ENCODE measurements around the gene SPATA19.

Gene SPATA19

DNA sequence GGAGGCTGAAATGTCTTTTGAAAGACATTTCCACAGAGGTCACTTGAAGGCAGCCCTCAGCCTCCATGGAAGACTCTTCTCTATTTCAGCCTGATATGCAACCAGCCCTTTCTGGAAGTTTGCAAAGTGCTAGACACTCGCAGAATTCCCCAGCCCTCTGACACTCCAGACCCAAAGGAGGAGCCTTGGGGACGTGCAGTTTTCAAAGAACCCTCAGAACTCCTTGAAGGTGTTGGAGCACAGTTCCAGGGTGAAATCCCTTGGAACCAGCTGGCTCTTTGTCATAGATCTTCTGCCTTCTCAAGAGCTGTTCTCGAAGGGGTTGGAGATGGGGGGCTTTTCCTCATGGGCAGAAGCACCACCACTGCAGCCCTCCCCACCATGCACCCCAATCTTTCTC lies 19.6 kb downstream of the SPATA19 start:
- Histone ChIP-seq H3K27me3 (ENCODE audit: control insufficient read depth in 1 of 2, insufficient read depth in 2 of 2, low read length in 2 of 2) (no peaks in the 10 kb centered on the region), H3K36me3 (ENCODE audit: insufficient read depth, low read length) (no peaks in the 10 kb centered on the region), H3K9ac (ENCODE audit: low read length) (no peak overlapping the region), H3K4me1 (ENCODE audit: insufficient read depth, low read length) (no peaks in the 10 kb centered on the region), H3K27ac (ENCODE audit: low read depth, low read length) (no peak overlapping the region), H3K9me3 (ENCODE audit: low read length) (no peaks in the 10 kb centered on the region), H3K4me3 (ENCODE audit: low read depth in 1 of 2, low read length in 2 of 2) (no peak overlapping the region)

DNA sequence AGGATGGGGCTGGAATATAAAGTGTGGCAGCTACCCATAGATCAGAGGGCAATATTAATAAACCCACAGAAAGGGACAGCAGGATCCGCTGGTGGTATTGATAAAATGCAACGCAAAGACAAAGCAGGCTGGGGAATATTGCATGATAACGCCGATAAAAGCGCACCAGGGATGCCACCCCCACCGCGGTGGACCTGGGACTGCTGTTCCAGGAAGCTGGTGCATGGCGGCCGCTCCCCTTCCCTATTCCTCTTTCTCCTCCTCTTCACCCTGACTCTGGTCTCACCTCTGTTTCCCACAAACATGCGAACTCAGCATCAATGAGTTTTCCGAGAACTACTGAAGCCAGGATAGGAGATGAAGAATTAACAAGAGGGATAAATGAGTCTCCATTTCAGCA lies 20.2 kb downstream of the SPATA19 start:
- Histone ChIP-seq H3K27me3 (ENCODE audit: control insufficient read depth in 1 of 2, insufficient read depth in 2 of 2, low read length in 2 of 2) (no peaks in the 10 kb centered on the region), H3K9me3 (ENCODE audit: low read length) (no peaks in the 10 kb centered on the region), H3K9ac (ENCODE audit: low read length) (no peak overlapping the region), H3K27ac (ENCODE audit: low read depth, low read length) (no peak overlapping the region), H3K4me3 (ENCODE audit: low read depth in 1 of 2, low read length in 2 of 2) (no peak overlapping the region), H3K36me3 (ENCODE audit: insufficient read depth, low read length) (no peaks in the 10 kb centered on the region), H3K4me1 (ENCODE audit: insufficient read depth, low read length) (no peaks in the 10 kb centered on the region)

DNA sequence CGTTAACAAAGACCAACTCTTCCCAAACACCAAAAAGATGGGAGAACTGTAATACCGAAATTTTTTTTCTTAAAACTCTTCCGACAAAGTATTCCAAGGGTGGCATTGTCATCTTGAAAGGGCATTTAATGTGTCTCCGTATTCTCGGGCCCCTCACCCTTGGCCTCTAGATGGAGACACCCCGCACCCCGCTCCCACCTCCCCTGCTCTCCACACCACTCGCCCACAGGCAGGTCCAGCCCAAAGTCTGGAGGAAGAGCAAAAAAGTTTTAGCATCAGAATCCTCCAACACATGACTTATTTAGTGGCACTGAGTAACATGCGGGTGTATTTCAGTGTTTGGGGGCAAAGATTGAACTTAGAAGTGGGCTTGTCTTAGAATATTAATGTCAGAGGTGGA lies 20.7 kb downstream of the SPATA19 start:
- H3K9me3 ChIP-seq (ENCODE audit: low read length) = no peaks in the 10 kb centered on the region
- H3K36me3 ChIP-seq (ENCODE audit: insufficient read depth, low read length) = no peaks in the 10 kb centered on the region
- H3K27me3 ChIP-seq (ENCODE audit: control insufficient read depth in 1 of 2, insufficient read depth in 2 of 2, low read length in 2 of 2) = no peaks in the 10 kb centered on the region
- no peaks in the 10 kb centered on the region for H3K4me1 ChIP-seq (ENCODE audit: insufficient read depth, low read length)
- H3K27ac ChIP-seq (ENCODE audit: low read depth, low read length) = no peak overlapping the region
- H3K9ac ChIP-seq (ENCODE audit: low read length) = no peak overlapping the region
- H3K4me3 ChIP-seq (ENCODE audit: low read depth in 1 of 2, low read length in 2 of 2) = no peak overlapping the region

GRCh38 chr11:133823614-133824013 lies 21.7 kb downstream of the SPATA19 start:
- no peak overlapping the region for H3K27ac ChIP-seq (ENCODE audit: low read depth, low read length)
- no peak overlapping the region for H3K9ac ChIP-seq (ENCODE audit: low read length)
- no peaks in the 10 kb centered on the region for H3K4me1 ChIP-seq (ENCODE audit: insufficient read depth, low read length)
- H3K27me3 ChIP-seq (ENCODE audit: control insufficient read depth in 1 of 2, insufficient read depth in 2 of 2, low read length in 2 of 2) = no peaks in the 10 kb centered on the region
- H3K9me3 ChIP-seq (ENCODE audit: low read length) = no peaks in the 10 kb centered on the region
- H3K36me3 ChIP-seq (ENCODE audit: insufficient read depth, low read length) = no peaks in the 10 kb centered on the region
- H3K4me3 ChIP-seq (ENCODE audit: low read depth in 1 of 2, low read length in 2 of 2) = no peak overlapping the region

DNA sequence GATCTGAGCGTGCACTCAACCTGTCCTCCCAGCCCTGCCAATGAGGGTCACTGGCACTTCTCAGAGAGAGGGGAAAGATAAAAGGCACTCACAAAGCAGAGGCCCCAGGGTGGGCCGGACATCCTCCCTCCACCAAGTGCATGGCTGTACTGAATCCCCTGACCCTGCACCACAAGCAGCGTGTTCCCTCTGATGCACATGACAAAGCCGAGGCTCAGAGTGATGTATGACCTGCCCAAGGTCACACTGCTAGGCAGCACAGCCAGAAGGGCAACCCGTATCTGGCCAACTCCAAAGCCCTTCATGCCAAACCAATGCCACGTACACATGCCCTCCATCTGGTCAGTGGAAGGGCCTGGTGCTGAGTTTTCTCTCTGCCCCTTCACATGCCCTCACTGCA lies 22.1 kb downstream of the SPATA19 start:
- Histone ChIP-seq H3K36me3 (ENCODE audit: insufficient read depth, low read length) (no peaks in the 10 kb centered on the region), H3K4me1 (ENCODE audit: insufficient read depth, low read length) (no peaks in the 10 kb centered on the region), H3K27me3 (ENCODE audit: control insufficient read depth in 1 of 2, insufficient read depth in 2 of 2, low read length in 2 of 2) (no peaks in the 10 kb centered on the region), H3K9me3 (ENCODE audit: low read length) (no peaks in the 10 kb centered on the region), H3K9ac (ENCODE audit: low read length) (no peak overlapping the region), H3K27ac (ENCODE audit: low read depth, low read length) (no peak overlapping the region), H3K4me3 (ENCODE audit: low read depth in 1 of 2, low read length in 2 of 2) (no peak overlapping the region)

DNA sequence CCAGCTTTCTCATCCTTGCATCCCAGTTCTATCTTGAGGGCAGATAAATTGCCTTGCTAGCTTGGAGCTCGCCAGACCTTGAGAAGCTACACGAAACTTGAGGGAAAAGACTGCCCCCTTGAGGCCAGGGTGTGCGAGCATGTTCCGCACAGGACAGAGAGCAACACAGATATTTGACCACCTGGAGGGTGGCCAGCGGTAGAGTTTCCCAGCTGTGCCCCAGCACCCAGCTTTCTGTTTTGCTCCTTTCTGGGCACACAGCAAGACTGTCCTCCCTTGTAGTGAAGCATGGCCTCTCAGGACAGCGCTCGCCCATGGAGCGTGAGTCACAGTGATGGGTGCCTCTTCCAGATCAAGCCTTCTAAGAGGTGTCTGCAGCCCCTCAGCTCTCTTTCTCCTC lies 23.5 kb downstream of the SPATA19 start:
- Histone ChIP-seq H3K4me3 (ENCODE audit: low read depth in 1 of 2, low read length in 2 of 2) (no peak overlapping the region), H3K4me1 (ENCODE audit: insufficient read depth, low read length) (no peaks in the 10 kb centered on the region), H3K36me3 (ENCODE audit: insufficient read depth, low read length) (no peaks in the 10 kb centered on the region), H3K9ac (ENCODE audit: low read length) (no peak overlapping the region), H3K27ac (ENCODE audit: low read depth, low read length) (no peak overlapping the region), H3K9me3 (ENCODE audit: low read length) (no peaks in the 10 kb centered on the region), H3K27me3 (ENCODE audit: control insufficient read depth in 1 of 2, insufficient read depth in 2 of 2, low read length in 2 of 2) (no peaks in the 10 kb centered on the region)

DNA sequence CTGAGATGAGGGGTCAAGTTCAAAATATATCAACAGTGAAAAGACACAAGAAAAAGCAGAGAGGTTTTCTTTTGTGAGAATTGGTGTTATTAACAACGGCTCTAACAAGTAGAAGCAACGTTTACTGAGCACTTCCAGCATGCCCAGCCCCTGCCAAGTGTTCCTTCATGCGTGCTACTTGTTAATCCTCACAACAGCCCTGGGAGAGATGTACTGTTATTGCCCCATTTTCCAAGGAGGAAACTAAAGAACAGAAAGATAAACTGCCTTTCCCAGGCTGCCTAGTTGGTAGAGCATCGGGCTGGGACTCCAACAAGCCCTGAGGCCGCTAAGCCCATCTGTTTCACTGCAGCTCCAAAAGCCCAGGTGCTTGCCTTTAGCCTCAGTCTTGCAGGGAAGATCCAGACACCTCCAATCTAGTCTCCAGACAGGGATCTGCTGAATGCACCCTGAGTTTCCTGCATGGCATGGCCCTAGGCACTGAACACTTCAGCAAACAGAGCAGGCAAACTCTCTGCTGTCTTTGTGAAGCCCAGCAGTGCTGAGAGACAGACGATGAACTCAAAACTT lies 25.5 kb downstream of the SPATA19 start:
- H3K27me3 ChIP-seq (ENCODE audit: control insufficient read depth in 1 of 2, insufficient read depth in 2 of 2, low read length in 2 of 2) = no peaks in the 10 kb centered on the region
- no peak overlapping the region for H3K9ac ChIP-seq (ENCODE audit: low read length)

GRCh38 chr11:133819114-133819513 lies 26.2 kb downstream of the SPATA19 start:
- no peak overlapping the region for H3K27ac ChIP-seq (ENCODE audit: low read depth, low read length)
- H3K9me3 ChIP-seq (ENCODE audit: low read length) = no peaks in the 10 kb centered on the region
- no peak overlapping the region for H3K4me3 ChIP-seq (ENCODE audit: low read depth in 1 of 2, low read length in 2 of 2)
- H3K9ac ChIP-seq (ENCODE audit: low read length) = no peak overlapping the region
- no peaks in the 10 kb centered on the region for H3K27me3 ChIP-seq (ENCODE audit: control insufficient read depth in 1 of 2, insufficient read depth in 2 of 2, low read length in 2 of 2)
- H3K4me1 ChIP-seq (ENCODE audit: insufficient read depth, low read length) = no peaks in the 10 kb centered on the region
- H3K36me3 ChIP-seq (ENCODE audit: insufficient read depth, low read length) = no peaks in the 10 kb centered on the region

More for the DNA sequence above, 25.5 kb downstream of the SPATA19 start:
- no peaks in the 10 kb centered on the region for H3K4me1 ChIP-seq (ENCODE audit: insufficient read depth, low read length)
- H3K9me3 ChIP-seq (ENCODE audit: low read length) = no peaks in the 10 kb centered on the region
- no peak overlapping the region for H3K4me3 ChIP-seq (ENCODE audit: low read depth in 1 of 2, low read length in 2 of 2)
- H3K36me3 ChIP-seq (ENCODE audit: insufficient read depth, low read length) = no peaks in the 10 kb centered on the region
- H3K27ac ChIP-seq (ENCODE audit: low read depth, low read length) = no peak overlapping the region

- Histone ChIP-seq H3K27me3 (ENCODE audit: control insufficient read depth in 1 of 2, insufficient read depth in 2 of 2, low read length in 2 of 2) (no peaks in the 10 kb centered on the region), H3K4me1 (ENCODE audit: insufficient read depth, low read length) (no peaks in the 10 kb centered on the region), H3K36me3 (ENCODE audit: insufficient read depth, low read length) (no peaks in the 10 kb centered on the region), H3K9ac (ENCODE audit: low read length) (no peak overlapping the region), H3K9me3 (ENCODE audit: low read length) (no peaks in the 10 kb centered on the region), H3K27ac (ENCODE audit: low read depth, low read length) (no peak overlapping the region), H3K4me3 (ENCODE audit: low read depth in 1 of 2, low read length in 2 of 2) (no peak overlapping the region)
These were observed 27.0 kb downstream of the SPATA19 start for GRCh38 chr11:133818302-133818701.

DNA sequence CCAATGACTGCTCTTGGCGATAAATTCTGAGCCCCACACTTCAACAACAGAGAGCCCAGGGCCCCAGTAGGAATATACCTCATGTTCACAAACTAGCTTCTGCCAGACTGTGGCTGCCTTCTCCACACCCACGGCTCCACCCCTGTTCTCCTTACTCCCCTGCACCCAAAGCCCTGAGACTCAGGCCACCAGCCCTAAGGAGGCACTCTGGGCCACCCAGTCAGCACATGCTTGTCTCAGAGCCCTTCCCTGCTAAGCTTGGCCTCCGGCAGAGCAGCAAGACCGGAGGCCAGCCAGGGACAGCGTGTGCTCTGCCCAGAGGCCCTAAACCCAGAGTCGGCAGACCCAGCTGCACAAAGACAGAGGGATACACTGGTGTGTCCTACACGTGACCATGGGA lies 27.9 kb downstream of the SPATA19 start:
- H3K27me3 ChIP-seq (ENCODE audit: control insufficient read depth in 1 of 2, insufficient read depth in 2 of 2, low read length in 2 of 2) = no peaks in the 10 kb centered on the region
- no peak overlapping the region for H3K4me3 ChIP-seq (ENCODE audit: low read depth in 1 of 2, low read length in 2 of 2)
- H3K9me3 ChIP-seq (ENCODE audit: low read length) = no peaks in the 10 kb centered on the region
- no peaks in the 10 kb centered on the region for H3K4me1 ChIP-seq (ENCODE audit: insufficient read depth, low read length)
- H3K27ac ChIP-seq (ENCODE audit: low read depth, low read length) = no peak overlapping the region
- H3K36me3 ChIP-seq (ENCODE audit: insufficient read depth, low read length) = no peaks in the 10 kb centered on the region
- no peak overlapping the region for H3K9ac ChIP-seq (ENCODE audit: low read length)

DNA sequence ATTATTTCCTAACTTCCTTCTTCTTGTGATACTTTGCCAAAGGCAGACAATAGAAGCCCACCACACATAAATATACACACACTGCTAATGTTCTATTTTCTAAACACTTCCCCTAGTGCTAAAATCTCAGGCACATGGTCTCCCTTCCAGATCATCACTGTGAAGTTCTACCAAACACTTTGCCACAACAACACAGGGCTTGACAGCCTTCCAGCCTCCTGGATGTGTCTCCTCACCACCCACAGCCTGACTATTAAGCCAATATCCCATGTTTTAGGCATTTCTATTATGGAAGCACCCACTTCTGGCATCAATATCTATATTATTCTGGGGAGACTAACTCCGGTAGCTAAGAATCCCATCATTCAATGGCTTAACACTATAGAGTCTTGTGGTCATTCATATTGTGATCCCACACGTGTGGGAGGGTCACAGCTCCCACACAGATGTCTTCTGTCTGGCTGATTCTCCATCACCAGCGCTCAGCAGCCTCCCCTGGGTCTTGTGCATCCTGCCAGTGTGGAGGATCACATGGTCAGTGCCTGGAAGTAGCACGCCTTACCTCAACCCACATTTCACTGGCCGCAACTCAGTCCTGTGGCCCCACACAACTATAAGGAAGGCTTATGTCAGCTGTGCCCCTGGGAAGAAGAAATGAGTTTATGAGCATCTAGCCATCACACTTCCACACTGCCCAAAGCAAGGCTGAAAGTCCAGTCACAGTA lies 29.0 kb downstream of the SPATA19 start:
- no peaks in the 10 kb centered on the region for H3K36me3 ChIP-seq (ENCODE audit: insufficient read depth, low read length)
- no peak overlapping the region for H3K9ac ChIP-seq (ENCODE audit: low read length)
- no peak overlapping the region for H3K4me3 ChIP-seq (ENCODE audit: low read depth in 1 of 2, low read length in 2 of 2)
- H3K27ac ChIP-seq (ENCODE audit: low read depth, low read length) = no peak overlapping the region
- H3K4me1 ChIP-seq (ENCODE audit: insufficient read depth, low read length) = no peaks in the 10 kb centered on the region
- H3K9me3 ChIP-seq (ENCODE audit: low read length) = no peaks in the 10 kb centered on the region
- H3K27me3 ChIP-seq (ENCODE audit: control insufficient read depth in 1 of 2, insufficient read depth in 2 of 2, low read length in 2 of 2) = no peaks in the 10 kb centered on the region

- Histone ChIP-seq H3K9ac (ENCODE audit: low read length) (no peak overlapping the region), H3K36me3 (ENCODE audit: insufficient read depth, low read length) (no peaks in the 10 kb centered on the region), H3K27ac (ENCODE audit: low read depth, low read length) (no peak overlapping the region), H3K27me3 (ENCODE audit: control insufficient read depth in 1 of 2, insufficient read depth in 2 of 2, low read length in 2 of 2) (no peaks in the 10 kb centered on the region), H3K9me3 (ENCODE audit: low read length) (no peaks in the 10 kb centered on the region), H3K4me1 (ENCODE audit: insufficient read depth, low read length) (no peaks in the 10 kb centered on the region), H3K4me3 (ENCODE audit: low read depth in 1 of 2, low read length in 2 of 2) (no peak overlapping the region)
These were observed 29.7 kb downstream of the SPATA19 start for GRCh38 chr11:133815636-133816035.

Measured in muscle layer of colon (tissue), 2 donors.